Left lung (tissue), 10 donors: ENCODE results near the gene RNLS. TPM values are rescaled to one million over a fixed set of nuclear protein-coding genes. Genes with fewer than 3 reads are reported as not detected.
A peak's percentile ranks its signal among the peaks of the same experiment; 100 is the strongest.

Experiments used
- ATAC-seq: fragments of 200-7000 bp; cut with Tn5 transposase; one replicate; pipeline ENCODE4 v1.9.1; 2020; ENCODE audit warnings: moderate library complexity
- DNase-seq, 4 donors: peaks; one replicate each; pipeline ENCODE4 v3.0.0-alpha.2; 2013 to 2020
- H3K27ac ChIP-seq, 2 donors: fragments of 200-600 bp; sonication (generic) in 1 of 2; one replicate each; pipeline versions ENCODE4 v1.5.0 to v1.8.0; 2020 to 2021
- H3K27me3 ChIP-seq, 2 donors: fragments of 200-600 bp; sonication (generic) in 1 of 2; one replicate each; pipeline versions ENCODE4 v1.5.0 to v1.8.0; 2020 to 2021
- H3K36me3 ChIP-seq, 2 donors: fragments of 200-600 bp; sonication (generic) in 1 of 2; one replicate each; pipeline versions ENCODE4 v1.5.0 to v1.8.0; 2020 to 2021
- H3K4me1 ChIP-seq, 2 donors: fragments of 200-600 bp; one replicate each; pipeline ENCODE4 v1.8.0; 2021
- H3K4me3 ChIP-seq, 2 donors: fragments of 200-600 bp; sonication (generic) in 1 of 2; one replicate each; pipeline versions ENCODE4 v1.5.0 to v1.8.0; 2020 to 2021; ENCODE audit warnings: mild to moderate bottlenecking in 1 of 2
- H3K9me3 ChIP-seq, 2 donors: fragments of 200-600 bp; sonication (generic) in 1 of 2; one replicate each; pipeline versions ENCODE4 v1.5.0 to v1.8.0; 2020 to 2021
- CTCF ChIP-seq, 2 donors: fragments of 200-600 bp; sonication (generic) in 1 of 2; IDR thresholded peaks; one replicate each; pipeline versions ENCODE4 v1.5.0 to v1.8.0; 2021; ENCODE audit warnings: antibody characterized with exemption in 2 of 2
- intact Hi-C, 2 donors: fragments of 100-400 bp; cut with DNase I; formaldehyde crosslinking; loops; one replicate each; pipeline versions ENCODE4 v1.11.2 to v1.14.2; 2022
- polyA plus RNA-seq, 6 donors: library from polyadenylated mRNA; unstranded; fragments of 120-200 nt; gene quantifications; one replicate each; pipeline ENCODE4 v1.2.1, GENCODE V29; 2013; ENCODE audit not compliant: insufficient read length in 6 of 6
- total RNA-seq, 2 donors: library from RNA; stranded (reverse); fragmentation: NEBNext Ultra II Directional; extraction: Animal tissue kit (Norgen Biotek cat#: 25700); gene quantifications; one replicate each; pipeline ENCODE4 v1.2.1, GENCODE V29; 2021
- donor health status: DM: no; HTN: yes; CAD: no.
- donor health status: DM: no; HTN: no; CAD: no.

The RNLS gene
- total and polyA plus RNA-seq, 8 donors, result 4.1 to 8.8 (median 5.2) TPM

GRCh38 chr10:88530629-88531391 lies 52.3 kb downstream of the RNLS start:
- ATAC-seq, result peak; percentile 82
- Histone ChIP-seq H3K9me3 (no peaks in the 10 kb centered on the region), H3K4me3 (no peak overlapping the region), H3K36me3 (no peaks in the 10 kb centered on the region), H3K4me1 (no peaks in the 10 kb centered on the region), H3K27me3 (no peaks in the 10 kb centered on the region), H3K27ac (peak overlapping the region in 1 of 2 donors; percentile 3)
- DNase-seq, result no peak
- TF ChIP-seq CTCF (IDR thresholded peaks at IDR 0.05), result no peak
- intact Hi-C loops, result no loop called here

GRCh38 chr10:88530093-88530492 lies 53.0 kb downstream of the RNLS start:
- H3K27me3 ChIP-seq, result no peaks in the 10 kb centered on the region
- TF ChIP-seq CTCF (IDR thresholded peaks at IDR 0.05), result no peak
- ATAC-seq (no peak), DNase-seq (no peak)
- H3K36me3 ChIP-seq, result no peaks in the 10 kb centered on the region
- intact Hi-C loops, result no loop called here
- no peaks in the 10 kb centered on the region for H3K9me3 ChIP-seq
- H3K27ac ChIP-seq, result no peak overlapping the region
- H3K4me3 ChIP-seq, result no peak overlapping the region
- H3K4me1 ChIP-seq, result no peaks in the 10 kb centered on the region

GRCh38 chr10:88528806-88529570 lies 54.1 kb downstream of the RNLS start:
- no peaks in the 10 kb centered on the region for H3K9me3 ChIP-seq
- no peak overlapping the region for H3K4me3 ChIP-seq
- ATAC-seq (no peak), DNase-seq (no peak)
- no peak overlapping the region for H3K27ac ChIP-seq
- no peak for TF ChIP-seq CTCF (IDR thresholded peaks at IDR 0.05)
- no peaks in the 10 kb centered on the region for H3K4me1 ChIP-seq
- no peaks in the 10 kb centered on the region for H3K27me3 ChIP-seq
- intact Hi-C loops, result no loop called here
- no peaks in the 10 kb centered on the region for H3K36me3 ChIP-seq

- Histone ChIP-seq H3K36me3 (no peaks in the 10 kb centered on the region), H3K4me3 (no peak overlapping the region), H3K9me3 (no peaks in the 10 kb centered on the region), H3K27me3 (no peaks in the 10 kb centered on the region), H3K4me1 (no peaks in the 10 kb centered on the region), H3K27ac (no peak overlapping the region)
- no peak for DNase-seq
- TF ChIP-seq CTCF (IDR thresholded peaks at IDR 0.05), result no peak
- intact Hi-C loops, result no loop called here
- no peak for ATAC-seq
Measured at GRCh38 chr10:88528201-88528600, 54.9 kb downstream of the RNLS start.

GRCh38 chr10:88527245-88527644 lies 55.9 kb downstream of the RNLS start:
- no peaks in the 10 kb centered on the region for H3K9me3 ChIP-seq
- no peaks in the 10 kb centered on the region for H3K27me3 ChIP-seq
- H3K4me3 ChIP-seq, result no peak overlapping the region
- H3K36me3 ChIP-seq, result no peaks in the 10 kb centered on the region
- ATAC-seq (no peak), DNase-seq (no peak)
- H3K4me1 ChIP-seq, result no peaks in the 10 kb centered on the region
- intact Hi-C loops, result no loop called here
- no peak overlapping the region for H3K27ac ChIP-seq
- TF ChIP-seq CTCF (IDR thresholded peaks at IDR 0.05), result no peak
